Stimulated activated CD8-positive, alpha-beta memory T cell treated with anti-CD3 and anti-CD28 coated beads, Interleukin-15, amount 100 ng/mL, for 4 hours (primary cell): ENCODE data around the gene STAG2.
A peak's percentile ranks its signal among the peaks of the same experiment; 100 is the strongest.
"Not testable (repeated sequence)": the region's sequence is repeated elsewhere in the genome, so short reads cannot be mapped to it uniquely, and the experiment has no call there.

Source experiments
- DNase-seq, 2 donors: peaks; one replicate each; pipeline ENCODE4 v3.0.0-alpha.2; 2020; ENCODE audit warnings: low read depth in 2 of 2

Gene STAG2

DNA sequence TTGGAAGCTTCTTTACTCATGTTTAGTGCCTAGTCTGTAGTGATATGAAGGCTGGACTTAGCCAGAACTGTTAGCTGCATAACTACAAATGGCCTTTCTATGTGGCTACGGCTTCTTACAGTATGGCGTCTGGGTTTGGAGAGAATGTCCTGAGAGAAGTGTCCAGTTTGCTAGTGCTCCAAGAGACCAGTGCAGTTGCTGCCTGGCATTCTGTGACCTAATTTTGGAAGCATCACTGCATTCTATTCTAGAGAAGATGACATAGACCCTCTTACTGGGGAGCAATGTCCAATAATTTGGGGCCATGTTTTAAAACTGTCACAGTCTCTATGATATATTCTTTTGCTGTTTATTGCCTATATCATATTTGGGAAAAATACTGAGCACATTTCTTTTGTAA lies 74.2 kb downstream of the STAG2 start:
- DNase-seq: no peak

DNA sequence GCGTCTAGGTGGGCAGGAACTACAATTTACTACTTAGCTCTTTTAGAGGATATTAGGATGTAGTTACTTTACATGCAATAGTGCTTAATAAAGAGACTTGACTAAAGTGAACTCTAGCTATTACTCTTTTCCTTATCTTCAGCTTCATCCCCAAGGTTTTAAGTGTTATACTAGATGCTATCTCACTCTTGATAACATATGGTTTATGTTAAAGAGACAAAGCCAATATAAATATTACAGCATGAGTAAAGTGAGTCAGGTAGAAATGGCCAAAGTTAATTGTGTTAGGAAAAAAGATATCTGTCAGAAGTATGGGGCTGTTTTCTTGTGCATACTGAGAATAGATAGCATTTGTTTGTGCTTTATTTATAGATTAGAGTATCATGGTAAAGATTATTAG lies 80.5 kb downstream of the STAG2 start:
- no peak for DNase-seq

DNA sequence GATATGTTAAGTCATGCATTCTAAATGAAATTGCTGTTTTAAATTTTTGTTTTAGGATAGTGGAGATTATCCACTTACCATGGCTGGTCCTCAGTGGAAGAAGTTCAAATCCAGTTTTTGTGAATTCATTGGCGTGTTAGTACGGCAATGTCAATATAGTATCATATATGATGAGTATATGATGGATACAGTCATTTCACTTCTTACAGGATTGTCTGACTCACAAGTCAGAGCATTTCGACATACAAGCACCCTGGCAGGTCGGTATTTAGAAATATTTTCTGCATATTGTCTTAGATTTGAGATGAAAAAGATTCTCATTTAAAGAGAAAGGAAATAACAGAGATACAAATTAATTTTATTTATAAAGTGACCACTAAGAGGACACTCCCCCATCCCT lies 83.6 kb downstream of the STAG2 start:
- no peak for DNase-seq

DNA sequence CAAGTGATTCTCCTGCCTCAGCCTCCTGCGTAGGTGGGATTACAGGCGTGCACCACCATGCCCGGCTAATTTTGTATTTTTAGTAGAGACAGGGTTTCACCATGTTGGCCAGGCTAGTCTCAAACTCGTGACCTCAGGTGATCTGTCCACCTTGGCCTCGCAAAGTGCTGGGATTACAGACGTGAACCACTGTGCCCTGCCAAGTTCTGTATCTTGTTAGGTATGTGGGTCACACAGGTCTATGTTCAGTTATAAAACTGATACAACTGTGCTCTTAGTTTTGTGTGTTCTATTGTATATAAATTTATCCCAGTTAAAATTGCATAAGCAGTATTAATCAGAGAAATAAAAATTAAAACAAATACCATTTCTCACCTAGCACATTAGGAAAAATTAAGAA lies 122.9 kb downstream of the STAG2 start:
- DNase-seq: not testable (repeated sequence)

DNA sequence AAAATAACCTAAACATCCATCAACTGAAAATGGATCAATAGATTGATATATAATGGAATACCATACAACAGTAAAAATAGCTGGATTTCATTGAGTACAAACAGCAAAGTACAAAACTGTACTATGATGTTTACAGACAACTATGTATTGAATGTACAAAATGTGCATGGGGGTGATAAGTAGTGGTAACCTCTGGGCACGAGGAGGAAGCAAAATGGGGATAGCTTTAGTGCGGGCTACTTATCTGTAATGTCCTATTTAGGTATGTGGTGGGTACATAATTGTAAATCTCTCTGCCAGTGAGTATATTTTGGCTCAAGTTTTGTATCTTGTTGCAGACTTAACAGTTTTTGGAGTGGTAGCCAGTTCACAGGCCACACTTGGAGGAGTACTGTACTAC lies 123.6 kb downstream of the STAG2 start:
- no peak for DNase-seq

DNA sequence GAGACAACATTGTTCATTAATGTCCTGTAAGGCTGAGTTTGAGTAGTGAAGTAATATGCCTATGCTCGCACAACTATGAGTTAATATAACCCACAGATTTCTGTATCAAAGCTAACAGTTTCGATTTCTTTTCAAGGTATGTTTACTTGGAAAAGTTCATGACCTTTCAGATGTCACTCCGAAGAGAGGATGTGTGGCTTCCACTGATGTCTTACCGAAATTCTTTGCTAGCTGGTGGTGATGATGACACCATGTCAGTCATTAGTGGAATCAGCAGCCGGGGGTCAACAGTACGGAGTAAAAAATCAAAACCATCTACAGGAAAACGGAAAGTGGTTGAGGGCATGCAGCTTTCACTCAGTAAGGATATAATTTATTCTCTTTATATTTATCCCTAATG lies 124.9 kb downstream of the STAG2 start:
- peak in 1 of 2 donors; percentile 0 for DNase-seq

DNA sequence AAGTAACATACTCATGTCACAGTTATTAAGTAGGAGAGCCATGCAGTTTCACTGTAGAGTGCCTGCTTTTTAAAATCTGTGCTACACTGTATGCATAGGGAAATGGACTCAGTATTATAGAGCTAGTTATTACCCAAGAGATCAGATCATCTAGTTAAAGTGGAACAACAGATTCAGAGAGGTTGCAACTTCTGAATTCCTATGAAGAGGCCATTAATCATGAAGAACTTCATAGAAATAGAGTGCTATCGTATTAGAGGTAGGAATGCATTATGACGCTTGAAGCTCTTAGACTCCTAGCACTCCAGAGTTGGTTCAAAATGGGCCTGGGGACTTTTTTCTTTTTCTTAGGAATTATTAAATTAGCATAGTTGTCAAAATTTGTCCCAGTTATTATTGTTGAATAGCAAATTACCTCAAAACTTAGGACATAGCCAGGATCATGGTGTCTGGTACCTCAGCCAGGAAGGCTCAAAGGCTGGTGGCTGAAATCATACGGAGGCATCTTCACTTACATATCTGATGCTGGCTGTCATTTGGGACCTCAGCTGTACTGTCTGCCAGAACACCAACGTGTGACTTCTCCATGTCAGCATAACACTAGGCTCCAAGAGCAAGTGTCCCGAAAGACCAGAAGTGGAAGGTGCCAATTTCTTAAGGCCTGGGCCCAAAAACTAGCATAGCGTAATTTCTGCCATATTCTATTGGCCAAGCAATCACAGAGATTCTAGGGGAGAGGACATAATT lies 125.7 kb downstream of the STAG2 start:
- DNase-seq: no peak

DNA sequence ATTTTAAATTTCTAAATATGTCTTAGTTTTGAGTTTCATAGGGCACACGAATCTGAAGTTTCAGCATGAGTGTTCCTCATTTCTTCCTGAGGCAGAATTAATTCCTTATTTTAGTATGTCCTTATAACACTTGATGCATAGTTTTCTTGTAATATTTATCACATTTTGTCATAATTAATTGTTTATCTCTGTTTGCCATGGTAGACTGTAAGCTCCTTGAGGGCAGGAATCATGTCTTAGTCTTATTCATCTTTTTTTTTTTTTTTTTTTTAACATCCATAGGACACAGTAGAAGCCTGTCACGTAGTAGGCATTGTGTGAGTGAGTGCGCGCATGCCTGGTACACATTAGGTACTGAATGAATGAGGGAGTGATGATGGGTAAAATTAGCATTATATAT lies 131.7 kb downstream of the STAG2 start:
- DNase-seq: no peak

DNA sequence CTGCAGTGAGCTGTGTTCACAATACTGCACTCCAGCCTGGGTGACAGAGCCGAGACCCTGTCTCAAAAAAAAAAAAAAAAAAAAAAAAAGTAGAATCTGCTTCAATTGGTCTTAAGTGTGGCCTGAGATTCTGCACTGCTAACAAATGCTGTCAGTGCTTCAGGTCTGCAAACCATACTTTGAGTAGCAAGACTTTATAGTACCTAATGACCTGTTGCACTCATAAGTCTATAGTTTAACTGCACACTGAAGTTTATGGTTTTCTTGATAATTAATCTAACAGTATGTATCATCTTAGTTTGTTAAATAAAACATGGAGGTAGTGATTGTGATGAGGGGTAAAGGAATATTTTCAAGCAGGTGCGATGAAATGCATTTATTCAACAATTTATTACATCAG lies 135.6 kb downstream of the STAG2 start:
- DNase-seq: no peak

DNA sequence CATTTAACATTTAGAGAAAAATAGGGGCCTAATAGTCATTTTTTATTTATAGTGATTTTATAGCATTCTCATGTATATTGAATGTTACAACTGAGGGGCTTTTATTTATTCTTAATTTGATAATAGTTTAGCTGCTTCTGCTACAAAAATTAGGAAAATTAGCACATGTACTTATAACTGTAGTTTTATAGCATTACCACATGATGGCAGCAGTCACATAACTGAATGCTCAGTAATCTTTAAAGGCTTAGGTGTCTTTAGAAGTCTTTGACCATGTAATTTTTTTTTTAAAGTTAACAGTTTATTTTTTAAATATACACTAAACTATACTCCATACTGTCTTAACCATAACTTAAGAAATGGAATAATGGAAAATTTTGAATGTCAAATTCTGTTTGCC lies 136.6 kb downstream of the STAG2 start:
- no peak for DNase-seq

DNA sequence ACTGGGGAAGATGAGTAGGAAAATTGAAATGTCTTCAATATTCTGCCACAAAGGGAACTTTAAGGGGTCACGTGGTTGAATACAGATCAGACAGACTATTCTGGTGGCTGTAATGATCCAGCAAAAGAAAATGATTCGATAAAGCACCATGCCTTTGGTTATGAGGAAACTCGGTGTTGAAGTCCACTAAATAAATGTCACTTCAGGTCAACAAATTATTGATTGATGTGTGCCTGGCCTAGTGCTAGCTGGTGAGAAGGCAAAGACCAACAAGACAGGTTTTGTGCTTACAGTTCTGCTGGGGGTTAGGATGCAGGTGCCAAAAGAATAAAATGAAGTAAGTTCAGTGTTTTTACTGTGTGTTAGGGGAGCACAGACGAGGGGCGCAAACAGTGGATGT lies 142.5 kb downstream of the STAG2 start:
- DNase-seq: no peak

DNA sequence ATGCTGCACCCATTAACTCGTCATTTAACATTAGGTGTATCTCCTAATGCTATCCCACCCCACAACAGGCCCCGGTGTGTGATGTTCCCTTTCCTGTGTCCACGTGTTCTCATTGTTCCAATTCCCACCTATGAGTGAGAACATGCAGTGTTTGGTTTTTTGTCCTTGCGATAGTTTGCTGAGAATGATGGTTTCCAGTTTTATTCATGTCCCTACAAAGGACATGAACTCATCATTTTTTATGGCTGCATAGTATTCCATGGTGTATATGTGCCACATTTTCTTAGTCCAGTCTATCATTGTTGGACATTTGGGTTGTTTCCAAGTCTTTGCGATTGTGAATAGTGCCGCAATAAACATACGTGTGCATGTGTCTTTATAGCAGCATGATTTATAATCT lies 143.0 kb downstream of the STAG2 start:
- not testable (repeated sequence) for DNase-seq

DNA sequence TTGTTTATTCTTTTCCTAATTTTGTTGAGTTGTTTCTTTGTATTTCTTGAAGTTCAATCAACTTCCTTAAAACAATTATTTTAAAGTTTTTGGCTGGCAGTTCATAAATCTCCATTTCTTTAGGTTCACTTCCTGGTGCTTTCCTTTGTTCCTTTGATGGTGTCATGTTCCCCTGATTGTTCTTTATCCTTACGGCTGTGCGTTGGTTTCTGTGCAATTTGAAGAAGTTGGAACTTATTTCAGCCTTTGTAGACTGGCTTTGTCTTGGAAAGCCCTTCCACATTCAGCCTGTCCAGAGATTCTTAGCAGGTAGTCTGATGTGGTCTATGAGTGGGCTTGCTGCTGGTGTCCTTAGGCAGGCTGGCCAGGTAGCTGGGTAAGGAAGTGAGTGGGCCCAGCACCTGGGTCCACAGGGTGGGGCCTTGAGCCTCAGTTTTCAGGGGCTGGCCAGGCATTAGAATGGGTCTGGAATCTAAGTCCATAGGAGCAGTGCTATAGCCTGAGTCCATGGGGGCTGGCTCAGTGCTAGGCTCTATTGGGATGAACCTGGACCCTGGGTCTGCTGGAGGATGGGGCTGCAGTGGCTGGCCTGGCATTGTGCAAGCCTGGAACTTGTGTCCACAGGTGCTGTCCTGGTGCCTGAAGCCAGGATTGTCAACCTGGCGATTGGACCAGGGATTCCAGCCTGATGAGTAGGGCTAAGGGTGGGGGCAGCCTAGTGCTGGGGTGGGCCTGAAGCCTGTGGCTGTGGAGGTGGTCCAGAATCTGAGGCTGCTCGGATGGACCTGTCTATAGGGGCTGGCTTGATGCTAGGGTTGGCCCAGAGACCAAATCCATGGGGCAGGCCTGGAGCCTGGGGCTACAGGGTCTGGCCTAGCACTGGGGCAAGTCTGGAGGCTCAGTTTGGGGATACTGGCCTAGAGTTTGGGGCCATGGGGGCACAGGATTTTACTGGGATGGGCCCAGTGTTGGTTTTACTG lies 152.4 kb downstream of the STAG2 start:
- no peak for DNase-seq

DNA sequence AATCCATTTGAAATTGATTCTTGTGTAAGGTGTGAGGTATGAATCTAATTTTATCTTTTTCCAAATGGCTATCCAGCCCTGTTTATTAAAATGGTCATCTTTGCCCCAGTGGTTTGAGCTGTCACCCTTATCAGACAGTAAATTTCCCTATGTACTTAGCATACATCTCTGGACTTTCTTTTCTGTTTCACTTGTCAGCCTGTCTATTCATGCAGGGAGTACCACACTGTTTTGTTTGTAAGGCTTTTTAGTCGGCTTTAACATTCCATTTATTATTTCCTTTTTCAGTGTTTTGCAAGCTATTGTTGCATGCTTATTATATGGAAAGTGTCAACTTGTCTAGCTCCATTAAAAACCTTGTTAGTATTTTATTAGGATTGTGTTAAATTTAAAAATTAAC lies 155.8 kb downstream of the STAG2 start:
- no peak for DNase-seq

DNA sequence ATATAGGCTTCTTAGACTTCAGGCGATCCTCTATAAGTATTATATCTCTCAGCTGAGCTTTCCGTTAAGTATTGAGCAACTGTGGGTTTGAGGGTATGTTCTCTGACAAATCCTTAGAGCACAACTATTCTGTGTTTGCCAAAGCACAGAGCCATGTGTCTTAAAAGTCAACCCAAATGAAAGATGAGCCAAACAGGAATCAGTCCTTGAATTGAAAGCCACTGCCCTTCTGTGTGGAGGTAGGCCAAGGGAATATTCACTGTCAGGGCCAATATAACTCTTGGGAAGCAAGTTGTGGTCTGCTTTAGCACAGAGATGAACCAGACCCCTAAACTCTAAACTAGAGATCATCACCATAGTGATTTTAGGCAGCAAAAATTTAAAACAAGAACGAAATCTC lies 164.0 kb downstream of the STAG2 start:
- no peak for DNase-seq

DNA sequence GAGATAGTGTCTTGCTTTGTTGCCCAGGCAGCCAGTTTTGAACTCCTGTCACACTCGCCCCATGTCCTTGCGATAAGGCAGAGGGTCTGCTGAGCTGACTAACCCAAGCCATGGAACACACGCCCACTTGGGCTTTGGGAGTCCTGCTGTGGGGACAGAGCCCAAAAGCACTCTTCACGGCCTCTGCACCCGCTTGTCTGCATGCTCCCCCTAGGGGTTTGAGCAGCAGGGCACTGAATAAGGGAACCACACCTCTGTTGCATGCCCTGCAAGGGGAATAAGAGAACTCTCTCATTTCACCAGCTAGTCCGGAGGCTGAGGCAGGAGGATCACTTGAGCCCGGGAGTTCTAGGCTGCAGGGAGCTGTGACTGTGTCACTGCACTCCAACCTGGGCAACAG lies 166.0 kb downstream of the STAG2 start:
- no peak for DNase-seq

DNA sequence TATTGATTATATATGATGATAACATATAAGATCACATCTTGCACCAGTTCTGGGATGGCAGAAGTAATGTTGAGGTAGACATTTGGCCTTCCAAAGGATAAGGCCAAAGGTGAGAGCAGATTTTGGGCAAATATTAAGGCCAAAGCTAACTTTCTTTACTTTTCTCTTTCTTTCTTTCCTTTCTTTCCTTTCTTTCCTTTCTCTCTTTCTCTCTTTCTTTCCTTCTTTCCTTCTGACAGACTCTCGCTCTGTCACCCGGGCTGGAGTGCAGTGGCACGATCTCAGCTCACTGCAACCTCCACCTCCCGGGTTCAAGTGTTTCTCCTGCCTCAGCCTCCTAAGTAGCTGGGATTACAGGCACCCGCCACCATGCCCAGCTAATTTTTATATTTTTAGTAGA lies 170.9 kb downstream of the STAG2 start:
- not testable (repeated sequence) for DNase-seq

DNA sequence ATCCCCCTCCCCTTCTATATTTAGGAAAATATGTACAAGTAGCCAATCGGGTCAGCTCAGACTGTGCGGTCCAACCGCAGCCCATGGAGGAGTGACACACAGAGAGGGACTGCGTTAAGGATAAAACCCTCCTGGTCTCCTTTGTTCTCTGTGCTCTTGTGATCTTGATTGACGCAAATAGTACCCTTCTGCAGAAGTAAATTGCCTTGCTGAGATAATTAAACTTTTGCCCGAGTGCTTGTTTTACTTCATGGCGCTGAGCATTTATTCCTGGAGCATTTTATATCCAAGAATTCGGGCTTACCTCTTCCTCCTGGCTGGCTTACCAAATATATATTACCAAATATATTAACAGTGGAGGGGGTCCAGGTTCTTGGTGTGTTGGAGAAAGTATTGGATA lies 184.2 kb downstream of the STAG2 start:
- no peak for DNase-seq

DNA sequence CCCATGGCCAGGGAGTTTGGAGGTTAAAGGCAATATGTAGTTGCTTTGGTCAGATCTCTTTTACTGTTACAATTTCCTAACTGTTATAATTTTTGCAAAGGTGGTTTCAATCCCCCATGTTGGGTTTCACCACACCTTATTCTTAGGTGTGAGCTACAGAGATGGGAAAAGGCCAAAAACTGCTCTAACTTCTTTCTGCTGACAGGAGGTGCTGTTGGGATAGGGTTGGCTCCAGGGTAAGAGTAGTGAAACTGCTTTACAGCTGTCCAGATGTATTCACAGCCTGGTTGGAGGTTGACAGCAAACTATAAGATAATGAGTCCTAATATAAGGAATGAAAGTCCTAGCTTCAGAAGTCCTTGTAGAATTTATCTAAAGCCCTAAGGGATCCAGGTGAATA lies 189.7 kb downstream of the STAG2 start:
- DNase-seq: no peak
